Ecto neural progenitor cell (in vitro differentiated cells): ENCODE data around the gene SLC12A9.

Experiments used
- DNase-seq: peaks from one replicate; pipeline ENCODE4 v3.0.0-alpha.2; 2018; ENCODE audit warnings: low spot score

SLC12A9 gene

DNA sequence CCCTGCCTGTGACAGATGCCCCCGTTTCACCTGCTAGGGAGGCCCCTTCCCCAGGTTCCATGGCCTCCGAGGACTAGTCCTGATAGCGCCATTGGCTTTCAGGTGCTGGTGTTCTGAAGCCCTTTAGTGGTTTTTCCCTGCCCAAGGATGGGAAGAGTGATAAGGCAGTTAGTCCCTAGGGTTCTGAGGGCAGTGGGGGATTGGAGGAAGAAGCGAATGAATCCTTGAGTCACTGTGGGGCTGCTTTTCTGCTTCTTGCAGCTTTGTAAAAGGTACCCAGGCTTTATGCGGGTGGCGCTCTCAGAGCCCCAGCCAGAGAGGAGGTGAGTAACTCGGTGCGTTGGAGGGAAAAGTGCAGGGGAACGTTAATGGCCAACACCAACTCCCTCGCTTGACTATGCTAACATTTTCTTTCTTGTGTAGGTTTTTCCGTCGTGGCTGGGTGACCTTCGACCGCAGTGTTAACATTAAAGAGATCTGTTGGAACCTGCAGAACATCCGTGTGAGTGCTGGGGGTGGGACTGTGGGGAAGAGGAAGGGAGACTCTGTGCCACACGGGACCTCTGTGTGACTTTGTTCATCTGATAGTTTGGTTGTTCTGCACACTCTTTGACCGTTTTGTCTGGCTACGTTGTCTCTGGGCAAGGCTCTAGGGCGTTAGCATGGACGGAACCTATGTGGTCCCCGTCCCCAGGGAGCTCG, 33.1 kb downstream of the SLC12A9 start:
- no peak for DNase-seq

DNA sequence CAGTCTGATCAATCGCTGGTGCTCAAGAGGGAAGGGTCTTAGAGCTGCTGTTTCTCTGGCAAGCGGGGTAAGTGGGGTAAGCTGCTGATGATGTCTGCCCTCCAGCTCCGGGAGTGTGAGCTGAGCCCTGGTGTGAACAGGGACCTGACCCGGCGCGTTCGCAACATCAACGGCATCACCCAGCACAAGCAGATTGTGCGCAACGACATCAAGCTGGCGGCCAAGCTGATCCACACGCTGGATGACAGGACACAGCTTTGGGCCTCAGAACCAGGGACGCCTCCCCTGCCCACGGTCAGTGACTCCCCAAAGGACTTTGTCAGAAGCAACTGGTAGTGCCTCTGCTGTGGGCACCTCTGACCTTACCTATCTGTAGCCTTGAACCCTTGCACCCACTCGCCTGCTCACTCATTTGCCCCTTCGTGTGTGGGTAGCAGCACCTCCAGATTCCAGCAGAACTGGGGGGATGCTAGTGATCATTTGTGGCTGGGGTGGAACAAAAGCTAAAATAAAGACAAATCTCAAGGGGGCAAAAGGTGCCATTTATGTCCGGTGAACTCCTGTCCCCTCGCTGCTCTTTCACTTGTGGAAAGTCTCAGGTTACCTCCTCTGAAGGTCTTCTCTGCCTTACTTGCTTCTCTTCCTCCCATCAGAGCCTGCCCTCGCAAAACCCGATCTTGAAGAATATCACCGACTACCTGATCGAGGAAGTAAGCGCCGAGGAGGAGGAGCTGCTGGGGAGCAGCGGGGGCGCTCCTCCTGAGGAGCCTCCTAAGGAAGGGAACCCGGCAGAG, 33.8 kb downstream of the SLC12A9 start:
- DNase-seq, result no peak

DNA sequence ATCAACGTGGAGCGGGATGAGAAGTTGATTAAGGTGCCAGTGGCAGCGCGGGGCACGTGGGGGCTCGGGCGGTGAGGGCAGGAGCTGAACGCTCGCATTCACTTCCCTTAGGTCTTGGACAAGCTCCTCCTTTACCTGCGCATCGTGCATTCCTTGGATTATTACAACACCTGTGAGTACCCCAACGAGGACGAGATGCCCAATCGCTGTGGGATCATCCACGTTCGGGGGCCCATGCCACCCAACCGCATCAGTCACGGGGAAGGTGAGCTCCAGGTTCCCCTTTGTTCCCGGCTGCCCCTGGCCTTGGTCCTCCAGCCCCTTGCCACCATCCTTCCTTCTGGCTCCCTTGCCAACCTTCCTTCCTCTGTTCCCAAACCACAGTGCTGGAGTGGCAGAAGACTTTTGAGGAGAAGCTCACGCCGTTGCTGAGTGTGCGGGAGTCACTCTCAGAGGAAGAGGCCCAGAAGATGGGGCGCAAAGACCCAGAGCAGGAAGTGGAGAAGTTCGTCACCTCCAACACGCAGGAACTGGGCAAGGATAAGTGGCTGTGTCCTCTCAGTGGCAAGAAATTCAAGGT, 34.5 kb downstream of the SLC12A9 start:
- DNase-seq, result no peak

DNA sequence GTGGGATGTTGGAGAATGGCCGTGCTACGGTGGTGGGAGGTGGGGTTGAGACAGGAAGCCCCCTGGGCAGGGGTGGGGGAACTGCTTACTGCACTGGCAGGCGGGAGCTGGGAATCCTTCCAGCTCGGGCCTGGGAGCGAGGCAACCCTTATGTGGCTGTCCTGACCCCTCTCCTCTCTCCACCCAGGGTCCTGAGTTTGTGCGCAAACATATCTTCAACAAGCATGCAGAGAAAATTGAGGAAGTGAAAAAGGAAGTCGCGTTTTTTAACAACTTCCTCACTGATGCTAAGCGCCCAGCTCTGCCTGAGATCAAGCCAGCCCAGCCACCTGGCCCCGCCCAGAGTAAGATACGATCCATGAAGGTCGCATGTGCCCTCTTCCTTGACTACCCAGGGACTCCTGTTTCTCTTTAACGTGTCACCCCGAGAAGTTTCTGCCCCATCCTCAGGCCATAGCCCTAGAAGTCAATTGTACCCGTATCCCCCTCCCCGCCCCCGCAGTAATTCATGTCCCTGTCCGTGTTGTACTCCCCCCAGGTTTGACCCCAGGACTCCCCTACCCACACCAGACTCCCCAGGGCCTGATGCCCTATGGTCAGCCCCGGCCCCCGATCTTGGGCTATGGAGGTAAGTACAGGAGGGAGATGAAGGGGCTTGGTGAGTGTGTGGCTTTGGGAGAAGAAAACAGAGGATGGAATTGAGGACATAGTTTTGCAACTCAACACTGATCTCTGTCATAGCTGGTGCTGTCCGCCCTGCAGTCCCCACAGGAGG, 35.2 kb downstream of the SLC12A9 start:
- DNase-seq, result no peak

DNA sequence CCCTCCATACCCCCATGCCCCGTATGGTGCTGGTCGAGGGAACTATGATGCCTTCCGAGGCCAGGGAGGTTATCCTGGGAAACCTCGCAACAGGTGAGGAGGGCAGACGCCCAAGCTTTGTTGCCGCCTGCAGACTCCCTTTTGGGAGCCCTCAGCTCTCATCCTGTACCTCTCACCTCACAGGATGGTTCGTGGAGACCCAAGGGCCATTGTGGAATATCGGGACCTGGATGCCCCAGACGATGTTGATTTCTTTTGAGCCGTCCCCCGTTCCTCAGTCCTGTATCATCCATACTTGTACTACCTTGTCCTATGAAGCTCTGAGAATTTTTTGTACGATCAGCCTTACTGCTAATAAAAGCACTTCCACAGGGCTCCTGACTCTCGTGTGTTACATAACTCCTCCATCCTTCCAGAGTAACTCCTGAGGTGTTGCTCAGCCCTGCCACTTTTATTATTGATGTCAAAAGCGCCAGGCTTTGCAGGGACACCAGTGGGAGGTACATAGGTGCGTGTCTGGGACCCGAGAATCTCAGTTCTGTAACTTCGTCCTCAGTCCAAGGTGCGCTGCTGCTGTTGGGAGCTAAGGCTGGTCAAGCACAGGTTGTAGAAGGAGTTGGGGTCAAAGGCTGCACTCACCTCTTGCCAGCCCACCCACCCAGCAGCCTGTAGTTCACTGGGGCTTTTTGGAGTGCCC, 35.9 kb downstream of the SLC12A9 start:
- no peak for DNase-seq

DNA sequence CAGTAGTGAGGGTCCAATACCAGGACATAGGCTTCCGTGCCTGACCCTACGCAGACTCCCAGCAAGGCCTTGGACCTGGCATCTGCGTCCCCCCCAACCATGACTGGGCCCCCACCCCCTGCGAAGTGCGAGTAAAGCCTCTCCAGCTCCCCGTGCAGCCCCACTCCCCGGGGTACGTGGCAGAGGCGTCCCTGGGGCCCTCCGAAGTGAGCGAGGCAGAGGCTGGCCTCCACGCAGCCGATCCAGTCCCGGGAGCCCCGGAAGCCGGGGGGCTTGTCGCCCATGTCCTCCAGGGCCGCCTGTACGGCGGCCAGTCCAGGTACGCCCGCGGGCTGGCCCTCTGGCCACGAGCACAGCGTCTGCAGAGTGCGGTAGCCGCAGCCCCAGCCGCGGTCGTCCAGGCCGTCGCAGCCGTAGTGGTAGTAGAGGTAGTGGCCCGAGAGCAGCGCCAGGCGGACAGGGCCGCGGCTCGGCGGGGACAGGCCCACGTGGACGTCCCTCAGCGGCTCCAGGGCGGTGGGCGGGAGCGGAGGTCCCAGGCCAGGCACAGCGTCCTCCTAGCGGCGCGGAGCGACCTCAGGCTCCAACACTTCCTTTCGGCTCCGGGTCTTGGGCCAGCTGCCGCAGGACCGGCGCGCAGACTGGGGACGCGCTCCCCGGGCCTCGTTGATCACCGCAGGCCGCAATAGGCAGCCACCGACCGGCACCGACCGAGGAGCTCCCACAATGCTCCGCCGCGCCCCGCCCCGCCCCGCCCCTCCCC, 36.7 kb downstream of the SLC12A9 start, which contains the start of gene UFSP1:
Gene UFSP1, minus strand, starts transcription at position 728 of the 763 bp plus-strand sequence. Its CDS starts 444 bp downstream, at position 284.
- no peak for DNase-seq

DNA sequence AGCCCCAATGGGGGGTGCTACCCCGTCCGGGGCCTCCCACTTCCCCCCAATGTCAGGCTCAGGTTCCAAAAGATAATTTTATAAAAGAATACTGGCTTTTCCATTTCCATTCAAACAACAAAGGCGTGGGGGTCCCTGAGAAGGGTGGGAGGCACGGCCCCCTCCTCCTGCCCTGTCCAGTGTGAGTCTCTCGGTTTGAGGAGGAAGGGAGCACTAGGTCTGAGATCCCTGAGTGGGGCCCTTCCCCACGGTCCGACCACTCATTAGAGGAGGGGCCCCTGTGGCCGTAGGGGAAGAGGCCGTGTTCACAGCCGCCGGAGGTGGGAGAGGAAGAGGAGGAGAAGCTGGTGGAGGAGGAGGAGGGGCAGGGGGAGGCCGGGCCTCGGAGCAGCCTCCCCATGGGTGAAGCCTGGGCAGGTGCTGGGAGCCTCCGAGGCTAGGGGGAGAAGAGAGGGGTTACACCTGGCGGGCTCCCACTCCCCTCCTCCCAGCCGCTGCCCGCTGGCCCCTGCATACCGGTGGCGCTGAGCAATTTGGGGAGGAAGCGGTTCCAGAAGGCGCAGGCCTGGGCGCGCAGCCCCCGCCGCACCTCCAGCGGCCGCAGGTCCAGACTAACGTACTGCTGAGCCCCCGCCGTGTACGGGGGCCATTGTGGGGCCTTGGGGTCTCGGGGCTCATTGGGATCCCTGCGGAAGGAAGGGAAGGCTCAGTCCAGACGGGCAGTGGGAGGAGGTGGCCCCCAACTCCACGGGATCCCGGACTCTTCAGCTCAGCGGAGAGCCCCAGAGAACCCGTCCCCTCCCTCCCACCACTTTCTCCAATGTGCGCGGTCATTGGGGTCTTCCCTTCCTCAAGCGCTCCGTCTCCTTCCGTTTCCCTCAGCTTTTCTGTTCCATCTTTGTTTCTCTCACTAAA, 38.4 kb downstream of the SLC12A9 start:
- DNase-seq, result peak; percentile 63

DNA sequence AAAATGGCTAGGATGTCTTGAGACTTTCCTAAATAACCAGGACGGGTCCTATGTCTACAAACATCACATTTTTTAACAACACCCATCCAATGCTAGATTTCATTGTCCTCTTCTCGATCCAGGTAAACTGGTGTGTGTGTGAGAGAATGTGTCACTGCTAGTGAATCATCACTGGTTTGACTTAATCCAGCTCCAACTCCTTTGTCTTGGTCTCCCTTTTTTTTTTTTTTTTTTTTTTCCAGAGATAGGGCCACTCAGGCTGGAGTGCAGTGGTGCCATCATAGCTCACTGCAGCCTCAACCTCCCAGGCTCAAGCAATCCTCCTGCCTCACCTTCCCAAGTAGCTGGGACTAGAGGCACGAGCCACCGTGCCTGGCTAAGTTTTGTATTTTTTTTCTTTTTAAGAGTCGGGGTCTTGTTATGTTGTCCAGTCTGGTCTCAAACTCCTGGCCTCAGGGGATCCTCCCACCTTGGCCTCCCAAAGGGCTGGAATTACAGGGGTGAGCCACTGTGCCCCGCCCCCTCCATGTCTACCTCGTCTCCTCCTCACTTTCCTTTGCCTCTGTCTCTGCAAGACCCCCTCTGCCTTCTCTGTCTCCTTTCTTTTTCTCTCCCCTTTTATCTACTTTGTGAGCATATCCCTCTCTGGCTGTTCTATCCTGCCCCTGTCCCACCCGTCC, 39.2 kb downstream of the SLC12A9 start:
- DNase-seq, result no peak

DNA sequence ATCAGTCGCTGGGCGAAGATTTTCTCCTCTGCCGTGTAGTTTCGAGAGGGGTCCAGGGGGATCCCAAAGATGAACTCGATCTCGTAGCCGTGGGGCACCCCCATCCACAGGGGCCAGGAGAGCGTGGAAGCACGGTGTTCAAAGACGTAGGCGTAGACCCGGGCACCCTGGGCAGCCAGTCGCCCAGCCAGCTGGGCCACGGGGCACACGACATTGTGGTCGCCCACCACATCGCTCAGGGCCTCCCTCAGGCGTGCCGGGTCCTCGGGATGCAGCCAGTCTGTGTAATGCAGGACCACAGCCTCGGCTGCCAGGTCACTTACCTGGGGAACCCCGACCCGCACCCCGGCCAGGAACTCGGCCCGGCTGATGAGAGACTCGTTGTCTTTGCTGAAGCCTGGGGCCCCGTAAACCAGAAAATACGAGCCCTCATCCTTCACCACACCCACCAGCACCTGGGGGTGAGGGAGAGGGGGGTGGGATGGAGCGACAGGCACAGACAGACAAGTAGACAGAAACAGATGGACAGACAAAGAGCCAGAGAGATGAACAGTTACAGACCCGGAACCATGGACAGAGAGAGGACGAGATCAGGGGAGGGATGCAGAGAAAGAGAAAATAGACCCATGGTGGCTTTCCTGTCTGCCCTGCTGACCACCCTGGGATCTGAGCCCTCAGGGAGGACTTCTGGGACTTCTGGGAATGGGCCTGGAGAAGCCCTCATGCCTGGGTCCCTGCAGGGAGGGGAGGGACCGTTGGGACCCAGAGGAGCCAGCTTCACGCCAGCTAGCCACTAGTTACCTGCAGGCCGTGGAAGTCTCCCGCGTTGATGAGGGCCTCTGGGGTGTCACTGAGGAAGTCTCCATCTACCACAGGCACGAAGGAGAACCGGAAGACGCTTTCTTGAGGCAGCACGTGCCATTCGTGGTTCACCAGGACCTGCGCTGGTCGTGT, 40.1 kb downstream of the SLC12A9 start:
- DNase-seq, result no peak

DNA sequence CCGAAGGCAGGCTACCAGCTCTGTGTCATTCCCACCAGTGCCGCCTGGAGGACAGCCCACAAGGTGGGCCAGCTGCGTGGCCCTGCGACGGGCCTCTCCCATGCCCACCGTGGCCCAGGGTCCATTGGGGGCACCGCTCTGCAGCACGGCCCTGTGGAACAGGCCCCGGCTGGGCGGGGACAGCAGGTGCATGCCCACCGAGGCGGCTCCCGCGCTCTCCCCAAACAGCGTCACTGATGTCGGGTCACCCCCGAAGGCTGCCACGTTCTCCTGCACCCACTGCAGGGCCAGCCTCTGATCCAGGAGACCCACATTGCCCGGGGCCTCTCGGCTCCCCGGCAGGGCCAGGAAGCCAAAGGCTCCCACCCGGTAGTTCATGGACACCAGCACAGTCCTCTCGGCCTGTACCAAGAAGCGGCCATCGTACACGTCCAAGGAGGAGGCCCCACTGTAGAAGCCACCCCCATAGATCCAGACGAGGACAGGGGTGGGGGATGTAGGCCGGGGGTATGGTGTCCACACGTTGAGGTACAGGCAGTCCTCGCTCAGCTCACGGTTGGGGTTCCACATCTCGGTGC, 40.9 kb downstream of the SLC12A9 start:
- DNase-seq, result no peak

DNA sequence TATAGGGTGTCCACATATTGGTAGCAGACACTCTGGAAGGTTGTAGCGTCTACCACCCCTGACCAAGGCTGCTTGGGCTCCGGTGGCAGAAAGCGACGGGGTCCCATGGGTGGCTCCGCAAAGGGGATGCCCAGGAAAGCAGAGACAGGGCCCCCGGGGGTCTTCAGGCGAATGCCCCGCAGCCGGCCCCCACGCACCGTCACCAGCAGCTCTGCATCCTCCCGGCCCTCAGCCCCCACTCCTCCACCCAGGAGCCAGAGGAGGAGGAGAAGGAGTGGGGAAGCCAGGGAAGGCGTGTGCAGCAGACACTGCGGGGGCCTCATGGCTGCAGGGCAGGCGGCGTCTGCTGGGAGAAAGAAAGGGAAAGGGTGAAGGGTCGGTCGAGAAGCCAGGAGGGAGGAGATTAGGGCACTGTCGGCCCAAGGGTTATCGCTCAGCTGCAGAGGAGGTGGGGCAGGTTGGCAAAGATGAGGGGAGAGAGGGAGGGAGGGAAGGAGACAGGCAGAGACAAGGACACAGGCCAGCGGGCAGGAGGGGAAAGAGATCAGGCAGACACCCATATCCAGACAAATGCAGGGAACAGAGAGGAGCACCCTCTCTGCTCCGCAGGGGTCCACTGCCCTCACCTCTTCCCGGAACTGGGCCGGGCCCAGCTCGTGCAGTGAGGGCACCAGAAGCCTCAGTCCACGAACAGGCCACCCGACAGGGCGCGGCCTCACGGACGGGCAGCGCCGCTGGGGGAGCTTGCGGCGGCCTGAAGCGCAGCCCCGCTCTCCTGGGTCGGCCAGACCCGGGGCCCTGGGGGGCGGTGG, 41.6 kb downstream of the SLC12A9 start:
- DNase-seq, result peak; percentile 70

DNA sequence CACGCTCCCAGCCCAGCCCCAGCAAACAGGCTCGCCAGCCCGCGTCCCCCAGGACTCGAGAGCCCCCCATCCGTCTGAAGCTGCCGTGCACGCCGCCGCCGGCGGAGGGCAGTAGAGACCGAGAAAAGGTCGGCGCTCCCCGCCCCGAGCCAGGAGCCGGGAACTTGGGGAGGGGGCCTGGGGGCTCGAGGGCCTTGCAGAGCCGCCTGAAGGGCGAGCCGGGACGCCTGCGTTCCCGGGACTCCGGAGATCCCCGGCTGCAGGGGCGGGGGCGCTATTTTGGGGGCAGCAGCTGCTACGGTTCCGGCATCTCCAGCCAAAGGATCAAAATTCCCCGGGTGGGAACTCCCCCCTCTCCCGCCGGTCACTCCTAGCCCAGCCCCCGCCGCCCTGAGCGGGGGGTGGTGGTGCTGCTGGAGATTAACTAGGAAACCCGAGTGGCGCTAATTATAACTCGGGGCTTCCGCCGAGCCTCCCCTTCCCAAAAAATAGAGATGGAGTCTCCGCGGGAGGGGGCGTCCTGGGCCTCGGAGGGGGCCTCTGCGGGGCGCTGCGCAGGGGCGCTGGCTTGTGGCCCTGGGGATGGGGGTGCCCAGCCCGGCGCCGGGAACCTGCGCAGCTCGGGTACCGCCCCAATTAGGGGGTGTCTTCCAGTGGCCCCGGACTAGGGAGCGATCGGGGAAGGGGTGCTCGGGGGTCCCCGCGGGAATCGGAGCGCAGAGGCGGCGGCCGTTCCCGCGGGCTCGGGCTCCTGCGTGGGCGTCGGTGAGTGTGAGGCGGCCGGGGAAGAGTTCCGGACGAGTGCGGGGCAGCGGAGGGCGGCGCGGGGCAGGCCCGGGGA, 42.6 kb downstream of the SLC12A9 start:
- DNase-seq, result peak; percentile 92

DNA sequence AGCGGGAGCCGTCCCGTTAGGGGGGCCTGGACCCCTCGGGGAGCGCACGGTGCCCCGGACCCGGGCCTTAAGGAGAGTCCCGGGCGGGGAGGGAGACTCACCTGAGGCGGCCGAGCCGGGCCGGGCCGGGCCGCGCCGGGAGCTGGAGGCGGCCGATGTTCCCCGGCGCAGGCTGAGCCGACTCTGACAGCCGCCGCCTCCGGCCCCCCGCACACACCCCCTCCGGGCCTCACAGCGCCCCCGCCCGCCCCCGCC, 43.1 kb downstream of the SLC12A9 start, which contains the start of gene ACHE:
Gene ACHE, minus strand, starts transcription at position 188 of the 255 bp plus-strand sequence. CDS start 1,656 bp downstream, outside the sequence.
- no peak for DNase-seq

DNA sequence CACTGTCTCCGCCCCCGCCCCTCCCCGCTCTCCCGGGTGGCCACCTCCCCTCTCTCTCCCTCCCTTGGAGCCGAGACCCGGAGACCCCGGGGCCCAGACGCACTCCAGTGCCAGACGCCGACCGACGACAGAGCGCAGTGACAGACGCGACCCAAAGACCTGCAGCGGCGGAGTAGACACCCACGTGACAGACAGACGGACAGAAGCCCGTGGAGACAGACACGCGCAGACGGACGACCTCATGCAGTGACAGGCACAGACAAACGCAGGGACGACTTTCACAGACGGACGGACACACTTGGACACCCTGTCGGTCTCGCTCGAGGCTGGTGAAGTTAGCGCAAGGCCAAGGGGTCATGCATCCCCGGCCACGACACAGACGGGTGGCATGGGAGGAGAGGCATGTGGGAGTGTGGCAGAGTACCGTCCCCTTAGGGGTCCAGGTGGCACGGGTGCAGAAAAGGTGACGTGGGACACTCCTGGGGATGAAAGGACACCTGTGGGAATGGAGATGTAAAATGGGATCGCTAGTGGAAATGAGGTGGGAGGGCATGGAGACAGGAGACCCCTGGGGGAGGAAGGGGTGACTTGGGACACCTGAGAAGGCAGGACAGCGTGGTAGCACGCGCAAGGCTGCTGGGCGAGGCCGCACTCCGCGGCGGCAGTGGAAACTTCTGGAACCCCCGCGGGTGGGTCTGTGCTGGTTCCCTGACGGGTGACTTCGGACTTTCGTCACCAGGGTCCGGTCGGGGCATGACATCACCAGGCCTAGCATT, 43.6 kb downstream of the SLC12A9 start:
- DNase-seq, result peak; percentile 82
